Stimulated activated CD8-positive, alpha-beta memory T cell treated with anti-CD3 and anti-CD28 coated beads, Interleukin-12 subunit alpha, Interleukin-12 subunit beta, amount 100 ng/mL, for 1 hour (primary cell): ENCODE results near the gene ASTN2.
"Not testable (repeated sequence)": the region's sequence is repeated elsewhere in the genome, so short reads cannot be mapped to it uniquely, and the experiment has no call there.

Source experiments
- DNase-seq: peaks from one replicate; pipeline ENCODE4 v3.0.0-alpha.2; 2020; ENCODE audit warnings: low read depth

The ASTN2 gene

GRCh38 chr9:116917895-116918508 lies 496.9 kb downstream of the ASTN2 start:
- not testable (repeated sequence) for DNase-seq

GRCh38 chr9:116913536-116913935 lies 501.3 kb downstream of the ASTN2 start:
- no peak for DNase-seq

- no peak for DNase-seq
Measured at GRCh38 chr9:116910201-116910600, 504.7 kb downstream of the ASTN2 start.

- no peak for DNase-seq
Measured at GRCh38 chr9:116907989-116908388, 506.9 kb downstream of the ASTN2 start.

GRCh38 chr9:116905171-116905588 lies 509.7 kb downstream of the ASTN2 start:
- no peak for DNase-seq

- DNase-seq = no peak
Measured at GRCh38 chr9:116904165-116904564, 510.7 kb downstream of the ASTN2 start.

- DNase-seq = no peak
Measured at GRCh38 chr9:116901260-116901659, 513.6 kb downstream of the ASTN2 start.

- DNase-seq = no peak
Measured at GRCh38 chr9:116900543-116900942, 514.3 kb downstream of the ASTN2 start.

- DNase-seq = no peak
Measured at GRCh38 chr9:116900007-116900367, 514.9 kb downstream of the ASTN2 start.

GRCh38 chr9:116899337-116900006 lies 515.4 kb downstream of the ASTN2 start:
- no peak for DNase-seq

GRCh38 chr9:116898131-116898530 lies 516.7 kb downstream of the ASTN2 start:
- DNase-seq = not testable (repeated sequence)

GRCh38 chr9:116897201-116897600 lies 517.7 kb downstream of the ASTN2 start:
- no peak for DNase-seq

GRCh38 chr9:116895961-116896360 lies 518.9 kb downstream of the ASTN2 start:
- no peak for DNase-seq

GRCh38 chr9:116891424-116891823 lies 523.4 kb downstream of the ASTN2 start:
- DNase-seq = no peak

- not testable (repeated sequence) for DNase-seq
Measured at GRCh38 chr9:116888476-116888875, 526.4 kb downstream of the ASTN2 start.

- DNase-seq = no peak
Measured at GRCh38 chr9:116888066-116888465, 526.8 kb downstream of the ASTN2 start.

GRCh38 chr9:116883676-116884075 lies 531.2 kb downstream of the ASTN2 start:
- no peak for DNase-seq

GRCh38 chr9:116877072-116877471 lies 537.8 kb downstream of the ASTN2 start:
- no peak for DNase-seq

- DNase-seq = no peak
Measured at GRCh38 chr9:116875576-116875975, 539.3 kb downstream of the ASTN2 start.

- DNase-seq = no peak
Measured at GRCh38 chr9:116873937-116874914, 540.6 kb downstream of the ASTN2 start.

- no peak for DNase-seq
Measured at GRCh38 chr9:116873491-116873890, 541.4 kb downstream of the ASTN2 start.

- DNase-seq = no peak
Measured at GRCh38 chr9:116870566-116870965, 544.3 kb downstream of the ASTN2 start.

GRCh38 chr9:116868201-116868600 lies 546.7 kb downstream of the ASTN2 start:
- no peak for DNase-seq
